Mucosa of descending colon (tissue), 3 donors: ENCODE data around the gene NUDT3. TPM values are rescaled to one million over a fixed set of nuclear protein-coding genes. Genes with fewer than 3 reads are reported as not detected.

ENCODE experiments used
- ATAC-seq: fragments of 200-7000 bp; cut with Tn5 transposase; one replicate; pipeline ENCODE4 v1.9.1; 2020; ENCODE audit warnings: mild to moderate bottlenecking, moderate library complexity
- DNase-seq, 3 donors: peaks; one replicate each; pipeline ENCODE4 v3.0.0-alpha.2; 2020
- H3K36me3 ChIP-seq: fragments of 200-600 bp; one replicate; pipeline ENCODE4 v1.8.0; 2021; ENCODE audit warnings: low read depth, mild to moderate bottlenecking
- H3K4me1 ChIP-seq: fragments of 200-600 bp; one replicate; pipeline ENCODE4 v1.8.0; 2021; ENCODE audit warnings: low read depth, mild to moderate bottlenecking
- H3K4me3 ChIP-seq: fragments of 200-600 bp; one replicate; pipeline ENCODE4 v1.8.0; 2021; ENCODE audit warnings: mild to moderate bottlenecking
- H3K9me3 ChIP-seq: fragments of 200-600 bp; one replicate; pipeline ENCODE4 v1.8.0; 2021; ENCODE audit warnings: mild to moderate bottlenecking
- intact Hi-C, 2 donors: fragments of 100-400 bp; cut with DNase I in 1 of 2; cut with micrococcal nuclease in 1 of 2; formaldehyde crosslinking; loops; one replicate each; pipeline versions ENCODE4 v1.11.0 to v1.11.1; 2022; cut with DNase I, micrococcal nuclease
- total RNA-seq, 3 donors: library from RNA; stranded (reverse); fragmentation: NEBNext Ultra II Directional in 2 of 3; extraction: Animal tissue kit (Norgen Biotek cat#: 25700) in 2 of 3; gene quantifications; one replicate each; pipeline versions ENCODE4 v1.2.1 to v1.2.4, GENCODE V29; 2021 to 2023
- TF ChIP-seq, protein P1 (sequence below): fragments of 200-600 bp; IDR thresholded peaks from one replicate; pipeline ENCODE4 v1.8.0; 2022; ENCODE audit warnings: antibody characterized with exemption, mild to moderate bottlenecking
- donor health status: DM: no; HTN: no; CAD: no; lungs with moderate emphysema.
- donor health status: DM: no; HTN: no; CAD: no.
- donor health status: DM: no; HTN: yes; CAD: no.

The NUDT3 gene
- total RNA-seq, 3 donors from 2014 or later = 19.1 to 48.7 (median 26.7) TPM

DNA sequence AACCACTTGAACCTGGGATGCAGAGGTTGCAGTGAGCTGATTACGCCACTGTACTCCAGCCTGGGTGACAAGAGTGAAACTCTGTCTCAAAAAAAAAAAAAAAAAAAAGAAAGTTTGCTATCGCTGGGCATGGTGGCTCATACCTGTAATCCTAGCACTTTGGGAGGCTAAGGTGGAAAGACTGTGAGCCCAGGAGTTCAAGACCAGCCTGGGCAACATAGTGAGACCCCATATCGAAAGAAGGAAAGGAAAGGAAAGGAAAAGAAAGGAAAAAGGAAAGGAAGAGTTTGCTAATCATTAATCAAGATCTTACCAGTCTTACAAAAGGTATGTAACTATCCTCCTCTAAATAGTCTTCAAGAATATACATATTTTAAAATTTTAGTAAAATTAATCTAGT, 88.3 kb downstream of the NUDT3 start:
- no peak for ATAC-seq

DNA sequence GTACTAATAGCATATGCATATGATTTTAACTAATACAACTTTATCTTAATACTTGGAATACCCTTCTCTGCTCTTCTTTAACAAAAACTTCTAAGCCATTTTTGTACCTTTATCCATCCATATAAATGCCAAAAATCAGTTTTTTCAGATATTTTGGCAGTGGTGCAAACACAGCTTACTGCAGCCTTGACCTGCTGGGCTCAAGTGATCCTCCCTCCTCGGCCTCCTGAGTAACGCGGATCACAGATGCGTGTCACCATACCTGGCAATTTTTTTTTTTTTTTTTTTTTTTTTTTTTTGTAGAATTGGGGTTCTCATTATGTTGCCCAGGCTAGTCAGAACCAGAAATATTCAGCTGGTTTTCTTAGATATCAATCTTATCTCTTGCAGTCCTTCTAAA, 89.5 kb downstream of the NUDT3 start:
- no peaks in the 10 kb centered on the region for H3K9me3 ChIP-seq
- TF ChIP-seq, protein P1, sequence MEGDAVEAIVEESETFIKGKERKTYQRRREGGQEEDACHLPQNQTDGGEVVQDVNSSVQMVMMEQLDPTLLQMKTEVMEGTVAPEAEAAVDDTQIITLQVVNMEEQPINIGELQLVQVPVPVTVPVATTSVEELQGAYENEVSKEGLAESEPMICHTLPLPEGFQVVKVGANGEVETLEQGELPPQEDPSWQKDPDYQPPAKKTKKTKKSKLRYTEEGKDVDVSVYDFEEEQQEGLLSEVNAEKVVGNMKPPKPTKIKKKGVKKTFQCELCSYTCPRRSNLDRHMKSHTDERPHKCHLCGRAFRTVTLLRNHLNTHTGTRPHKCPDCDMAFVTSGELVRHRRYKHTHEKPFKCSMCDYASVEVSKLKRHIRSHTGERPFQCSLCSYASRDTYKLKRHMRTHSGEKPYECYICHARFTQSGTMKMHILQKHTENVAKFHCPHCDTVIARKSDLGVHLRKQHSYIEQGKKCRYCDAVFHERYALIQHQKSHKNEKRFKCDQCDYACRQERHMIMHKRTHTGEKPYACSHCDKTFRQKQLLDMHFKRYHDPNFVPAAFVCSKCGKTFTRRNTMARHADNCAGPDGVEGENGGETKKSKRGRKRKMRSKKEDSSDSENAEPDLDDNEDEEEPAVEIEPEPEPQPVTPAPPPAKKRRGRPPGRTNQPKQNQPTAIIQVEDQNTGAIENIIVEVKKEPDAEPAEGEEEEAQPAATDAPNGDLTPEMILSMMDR = no peak
- intact Hi-C loops = no loop called here

More for the DNA sequence above, 88.3 kb downstream of the NUDT3 start:
- intact Hi-C loops = no loop called here
- no peaks in the 10 kb centered on the region for H3K9me3 ChIP-seq
- TF ChIP-seq, protein P1 = no peak
- no peak overlapping the region for H3K4me3 ChIP-seq
- no peak for DNase-seq
- H3K36me3 ChIP-seq = no peaks in the 10 kb centered on the region
- H3K4me1 ChIP-seq = no peaks in the 10 kb centered on the region

DNA sequence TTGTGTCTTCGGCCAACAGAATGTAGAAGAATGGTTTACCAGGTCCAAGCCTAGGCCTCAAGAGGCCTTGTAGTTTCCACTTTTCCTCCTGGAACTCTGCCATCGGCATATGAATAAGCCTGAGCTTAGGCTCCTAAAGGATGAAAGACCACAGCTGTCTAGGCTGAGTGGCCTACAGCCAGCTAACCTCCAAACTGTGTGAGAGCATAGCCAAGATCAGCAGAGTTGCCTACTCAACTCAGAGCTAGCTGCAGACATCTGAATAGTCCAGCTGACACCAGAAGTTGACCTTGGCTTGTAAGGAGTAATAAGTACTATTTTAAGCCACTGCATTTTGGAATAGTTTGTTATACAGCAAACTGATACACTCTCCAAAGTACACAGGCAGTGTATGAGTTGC, 91.1 kb downstream of the NUDT3 start:
- H3K4me1 ChIP-seq = no peaks in the 10 kb centered on the region
- DNase-seq = peak in 1 of 3 donors; percentile 51
- no peak overlapping the region for H3K4me3 ChIP-seq
- H3K9me3 ChIP-seq = no peaks in the 10 kb centered on the region
- peak; percentile 49 for ATAC-seq
- no peaks in the 10 kb centered on the region for H3K36me3 ChIP-seq
- intact Hi-C loops = no loop called here
- TF ChIP-seq, protein P1 = no peak

More for the DNA sequence above, 89.5 kb downstream of the NUDT3 start:
- H3K4me3 ChIP-seq = no peak overlapping the region
- no peaks in the 10 kb centered on the region for H3K36me3 ChIP-seq
- DNase-seq = no peak
- ATAC-seq = no peak
- H3K4me1 ChIP-seq = no peaks in the 10 kb centered on the region

DNA sequence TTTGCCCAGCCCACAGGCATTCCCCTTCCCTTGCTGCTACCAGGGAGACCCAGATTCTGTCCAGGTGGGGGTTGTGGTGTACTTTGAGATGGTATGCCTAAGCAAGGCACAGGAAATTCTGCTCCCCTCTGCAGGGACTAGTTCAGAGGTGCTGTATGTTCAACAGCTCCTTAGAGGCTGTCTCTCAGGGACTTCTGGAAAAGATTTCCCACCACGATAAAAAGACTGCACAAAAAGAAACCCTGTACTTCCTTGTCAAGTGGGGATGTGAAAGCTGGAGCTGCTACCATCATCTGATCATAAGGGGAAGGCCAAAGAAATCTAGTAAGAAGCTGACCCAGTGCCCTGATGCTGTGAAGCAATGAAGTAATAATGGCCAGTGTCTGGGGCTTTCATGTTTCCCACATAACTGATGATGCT, 92.1 kb downstream of the NUDT3 start:
- Histone ChIP-seq H3K4me1 (peaks cover 7% of the 10 kb centered on the region), H3K36me3 (no peaks in the 10 kb centered on the region), H3K4me3 (no peak overlapping the region), H3K9me3 (no peaks in the 10 kb centered on the region)
- no peak for DNase-seq
- TF ChIP-seq, protein P1 = no peak
- ATAC-seq = no peak
- intact Hi-C loops = no loop called here

DNA sequence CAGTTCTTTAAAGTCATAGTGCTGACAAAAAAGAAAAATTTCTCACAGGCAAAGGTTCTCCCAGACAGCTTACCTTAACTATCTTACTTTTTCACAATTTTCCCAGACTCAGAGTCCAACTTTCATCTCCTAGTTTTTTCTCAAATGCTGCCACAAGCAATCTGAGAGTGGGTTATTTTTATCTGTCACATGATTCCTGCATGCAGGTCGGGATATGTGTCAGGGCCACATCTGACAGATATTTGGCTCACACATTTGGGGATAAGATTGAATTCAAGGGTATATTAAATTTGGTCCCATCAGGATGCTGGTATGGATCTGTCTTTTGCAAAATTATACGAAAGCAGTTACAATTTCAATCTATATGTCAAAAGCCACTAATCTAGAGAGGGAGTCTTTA, 93.5 kb downstream of the NUDT3 start:
- intact Hi-C loops = no loop called here

More for the DNA sequence above, 93.5 kb downstream of the NUDT3 start:
- no peak overlapping the region for H3K4me3 ChIP-seq
- TF ChIP-seq, protein P1 = no peak
- H3K9me3 ChIP-seq = no peaks in the 10 kb centered on the region
- DNase-seq = no peak
- no peak for ATAC-seq
- H3K36me3 ChIP-seq = no peaks in the 10 kb centered on the region
- peaks cover 7% of the 10 kb centered on the region for H3K4me1 ChIP-seq
